Mesenchymal stem cell (in vitro differentiated cells and primary cell): Measurements from ENCODE around the gene KDM4D.
"Not testable (repeated sequence)": the region's sequence is repeated elsewhere in the genome, so short reads cannot be mapped to it uniquely, and the experiment has no call there.

Source experiments
- DNase-seq: peaks from one replicate; pipeline ENCODE4 v3.0.0-alpha.2; 2013
- H2AFZ ChIP-seq: one replicate; pipeline ENCODE4 v1.6.1; 2013; ENCODE audit warnings: low read depth, mild to moderate bottlenecking, control low read depth, inconsistent platforms, low read length, moderate library complexity
- H2AK5ac ChIP-seq: 2 replicates; pipeline ENCODE4 v1.6.1; 2013; ENCODE audit warnings: low read length, moderate library complexity, mild to moderate bottlenecking, inconsistent platforms; ENCODE audit not compliant: severe bottlenecking
- H2BK120ac ChIP-seq: one replicate; pipeline ENCODE4 v1.6.1; 2013; ENCODE audit warnings: low read depth, mild to moderate bottlenecking, inconsistent platforms, low read length, moderate library complexity
- H2BK12ac ChIP-seq, 2 experiments: one replicate each; pipeline ENCODE4 v1.6.1; 2013; ENCODE audit warnings: inconsistent platforms in 2 of 2, low read length in 2 of 2, mild to moderate bottlenecking in 2 of 2, moderate library complexity in 2 of 2, control low read depth in 1 of 2
- H2BK15ac ChIP-seq: one replicate; pipeline ENCODE4 v1.6.1; 2013; ENCODE audit warnings: mild to moderate bottlenecking, low read depth, inconsistent platforms; ENCODE audit not compliant: poor library complexity, severe bottlenecking
- H2BK5ac ChIP-seq: 2 replicates; pipeline ENCODE4 v1.6.1; 2013; ENCODE audit warnings: low read depth, mild to moderate bottlenecking, low read length, control low read depth, inconsistent platforms; ENCODE audit not compliant: poor library complexity, severe bottlenecking
- H3K14ac ChIP-seq, 2 experiments: one replicate each; pipeline ENCODE4 v1.6.1; 2013; ENCODE audit warnings: inconsistent platforms in 2 of 2, low read length in 2 of 2, control low read depth in 1 of 2, mild to moderate bottlenecking in 1 of 2, moderate library complexity in 1 of 2
- H3K18ac ChIP-seq, 2 experiments: one replicate each; pipeline ENCODE4 v1.6.1; 2013; ENCODE audit warnings: inconsistent platforms in 2 of 2, low read length in 2 of 2, control low read depth in 1 of 2, low read depth in 1 of 2, mild to moderate bottlenecking in 1 of 2
- H3K23ac ChIP-seq, 2 experiments: one replicate each; pipeline ENCODE4 v1.6.1; 2013; ENCODE audit warnings: inconsistent platforms in 2 of 2, low read length in 2 of 2, mild to moderate bottlenecking in 2 of 2, moderate library complexity in 2 of 2, control low read depth in 1 of 2
- H3K27ac ChIP-seq: 2 replicates; pipeline ENCODE4 v1.5.1; 2013; ENCODE audit warnings: mild to moderate bottlenecking, moderate library complexity, low read length, control low read depth, inconsistent platforms; ENCODE audit not compliant: poor library complexity, severe bottlenecking
- H3K27me3 ChIP-seq, 2 experiments: 2 replicates each; pipeline versions ENCODE4 v1.6.1 to v1.7.0; 2013; ENCODE audit warnings: low read length in 2 of 2, mild to moderate bottlenecking in 2 of 2, moderate library complexity in 2 of 2, control low read depth in 1 of 2, inconsistent platforms in 1 of 2; ENCODE audit not compliant: control insufficient read depth in 1 of 2, insufficient read depth in 1 of 2
- H3K36me3 ChIP-seq, 2 experiments: 2 replicates each; pipeline versions ENCODE4 v1.6.1 to v1.7.0; 2013; ENCODE audit warnings: low read length in 2 of 2, control low read depth in 1 of 2, inconsistent platforms in 1 of 2, low read depth in 1 of 2, mild to moderate bottlenecking in 1 of 2; ENCODE audit not compliant: insufficient read depth in 2 of 2, control insufficient read depth in 1 of 2
- H3K4ac ChIP-seq, 2 experiments: one replicate each; pipeline ENCODE4 v1.6.1; 2013; ENCODE audit warnings: inconsistent platforms in 2 of 2, low read length in 2 of 2, mild to moderate bottlenecking in 2 of 2, moderate library complexity in 2 of 2, control low read depth in 1 of 2, low read depth in 1 of 2
- H3K4me1 ChIP-seq: 2 replicates; pipeline ENCODE4 v1.6.1; 2013; ENCODE audit warnings: low read depth, low read length, control low read depth; ENCODE audit not compliant: control insufficient read depth, insufficient read depth
- H3K4me2 ChIP-seq: 2 replicates; pipeline ENCODE4 v1.6.1; 2013; ENCODE audit warnings: low read length, mild to moderate bottlenecking, inconsistent platforms; ENCODE audit not compliant: poor library complexity, severe bottlenecking
- H3K4me3 ChIP-seq, 2 experiments: 2 replicates each; pipeline versions ENCODE4 v1.5.1 to v1.7.0; 2013; ENCODE audit warnings: low read length in 2 of 2, mild to moderate bottlenecking in 2 of 2, control low read depth in 1 of 2, low read depth in 1 of 2; ENCODE audit not compliant: insufficient read depth in 1 of 2
- H3K79me1 ChIP-seq: replicated peaks from 2 replicates; pipeline ENCODE4 v1.6.1; 2013; ENCODE audit warnings: mild to moderate bottlenecking, control low read depth, low read length, inconsistent platforms; ENCODE audit not compliant: poor library complexity, severe bottlenecking
- H3K9ac ChIP-seq: 2 replicates; pipeline ENCODE4 v1.7.0; 2013; ENCODE audit warnings: mild to moderate bottlenecking, low read length, moderate library complexity
- H3K9me3 ChIP-seq: 2 replicates; pipeline ENCODE4 v1.7.0; 2013; ENCODE audit warnings: mild to moderate bottlenecking, low read length; ENCODE audit not compliant: control insufficient read depth
- H4K8ac ChIP-seq: one replicate; pipeline ENCODE4 v1.6.1; 2013; ENCODE audit warnings: inconsistent platforms, mild to moderate bottlenecking, low read length, moderate library complexity
- H4K91ac ChIP-seq: one replicate; pipeline ENCODE4 v1.6.1; 2013; ENCODE audit warnings: mild to moderate bottlenecking, low read length, inconsistent platforms
- WGBS: methylation state at CpG from one replicate; pipeline ENCODE4 v1.1.7; 2013; ENCODE audit warnings: mixed read lengths; 5-methylcytosine and 5-hydroxymethylcytosine counted together

The KDM4D gene

DNA sequence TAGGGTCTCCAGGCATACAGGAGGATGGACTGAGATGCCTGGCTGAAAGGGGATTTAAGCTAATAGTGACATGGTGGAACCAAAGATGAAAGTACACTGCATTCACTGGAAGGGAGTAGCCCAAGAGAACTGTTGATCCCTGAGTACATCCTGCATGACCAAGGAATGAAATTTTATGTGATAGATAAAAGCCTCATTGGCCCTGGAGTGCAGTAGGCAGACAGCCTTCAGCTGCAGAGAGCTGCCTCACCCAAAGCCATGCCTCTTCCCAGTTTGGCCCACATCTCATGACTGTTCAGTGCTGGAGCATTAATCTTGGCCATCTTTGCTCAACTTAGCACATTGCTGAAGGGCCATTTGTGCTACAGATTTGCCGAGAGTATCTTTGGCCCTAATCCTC is 59.5 kb downstream of the KDM4D start:
- Histone ChIP-seq H2AK5ac (no peak overlapping the region), H2BK5ac (no peak overlapping the region), H4K8ac (no peak overlapping the region), H3K9ac (no peak overlapping the region), H2BK12ac (no peak overlapping the region), H2AFZ (no peak overlapping the region), H3K36me3 (no peaks in the 10 kb centered on the region), H2BK120ac (no peak overlapping the region), H3K4me2 (no peak overlapping the region), H3K79me1 (no peaks in the 10 kb centered on the region), H3K4me1 (no peaks in the 10 kb centered on the region), H3K27me3 (peaks cover 5 to 25% of the 10 kb centered on the region in 2 experiments), H2BK15ac (no peak overlapping the region), H3K14ac (no peak overlapping the region), H3K18ac (no peak overlapping the region), H3K23ac (no peak overlapping the region), H3K4ac (no peak overlapping the region), H4K91ac (no peak overlapping the region), H3K9me3 (peaks cover 22% of the 10 kb centered on the region), H3K27ac (no peak overlapping the region), H3K4me3 (no peak overlapping the region)
- DNase-seq = no peak
- 82% methylated on average over 1 of the region's 1 CpG for WGBS

DNA sequence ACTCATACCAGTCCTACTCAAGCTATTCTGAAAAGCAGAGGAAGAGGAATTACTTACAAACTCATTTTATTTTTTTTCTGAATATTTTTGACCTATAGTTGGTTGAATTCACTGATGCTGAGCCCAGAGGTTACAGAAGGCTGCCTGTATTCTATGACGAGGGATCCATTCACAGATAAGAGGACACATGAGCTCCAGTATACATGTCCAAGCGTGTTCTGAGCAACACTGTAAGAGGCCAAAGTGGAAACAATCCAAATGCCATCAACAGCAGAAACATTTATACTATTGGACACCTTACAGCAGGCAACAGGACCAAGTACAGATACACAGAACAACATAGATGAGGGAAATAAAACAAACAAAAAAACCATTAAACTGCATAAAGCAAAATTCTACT is 61.8 kb downstream of the KDM4D start:
- no peak for DNase-seq
- Histone ChIP-seq H2BK15ac (no peak overlapping the region), H3K23ac (no peak overlapping the region), H4K91ac (no peak overlapping the region), H3K4me2 (no peak overlapping the region), H3K36me3 (no peaks in the 10 kb centered on the region), H2AK5ac (no peak overlapping the region), H3K9me3 (peaks cover 11% of the 10 kb centered on the region), H3K4ac (no peak overlapping the region), H2AFZ (no peak overlapping the region), H3K14ac (no peak overlapping the region), H3K4me3 (no peak overlapping the region), H3K18ac (no peak overlapping the region), H4K8ac (no peak overlapping the region), H3K9ac (no peak overlapping the region), H3K79me1 (no peaks in the 10 kb centered on the region), H3K27ac (no peak overlapping the region), H2BK120ac (no peak overlapping the region), H2BK12ac (no peak overlapping the region), H3K27me3 (peaks cover 5 to 28% of the 10 kb centered on the region in 2 experiments), H2BK5ac (no peak overlapping the region), H3K4me1 (no peaks in the 10 kb centered on the region)
- 81% methylated on average over 2 of the region's 2 CpGs for WGBS

DNA sequence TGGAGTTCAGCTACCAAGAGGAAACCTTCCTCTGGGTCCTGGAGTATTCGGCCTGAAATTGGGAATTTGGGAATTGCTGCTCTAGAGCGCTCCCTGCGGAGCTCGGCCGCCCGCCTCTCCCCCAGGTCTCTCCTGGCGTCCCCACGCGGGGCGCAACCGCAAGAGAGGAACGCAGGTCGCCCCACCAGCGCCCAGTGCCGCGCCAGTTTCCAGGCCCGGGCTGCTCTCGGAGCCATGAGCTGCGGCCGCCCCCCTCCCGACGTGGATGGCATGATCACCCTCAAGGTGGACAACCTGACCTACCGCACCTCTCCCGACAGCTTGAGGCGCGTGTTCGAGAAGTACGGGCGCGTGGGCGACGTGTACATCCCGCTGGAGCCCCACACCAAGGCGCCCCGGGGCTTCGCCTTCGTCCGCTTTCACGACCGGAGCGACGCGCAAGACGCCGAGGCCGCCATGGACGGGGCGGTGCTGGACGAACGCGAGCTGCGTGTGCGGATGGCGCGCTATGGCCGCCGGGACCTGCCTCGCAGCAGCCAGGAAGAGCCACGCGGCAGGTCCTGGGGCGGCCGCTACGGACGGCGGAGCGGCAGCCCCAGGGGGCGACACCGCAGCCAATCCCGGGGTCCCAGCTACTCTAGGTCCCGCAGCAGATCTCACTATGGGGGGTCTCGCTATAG is 64.0 kb downstream of the KDM4D start:
- not testable (repeated sequence) for DNase-seq, H2BK12ac ChIP-seq, H2BK15ac ChIP-seq, H3K4me1 ChIP-seq, H3K4ac ChIP-seq, H3K36me3 ChIP-seq, H4K91ac ChIP-seq, H3K23ac ChIP-seq, H3K27ac ChIP-seq, H3K9me3 ChIP-seq, H3K9ac ChIP-seq, H3K14ac ChIP-seq, H3K4me2 ChIP-seq, H2BK120ac ChIP-seq, H2AFZ ChIP-seq, H3K18ac ChIP-seq, H2BK5ac ChIP-seq, H2AK5ac ChIP-seq, H4K8ac ChIP-seq, H3K79me1 ChIP-seq
- Histone ChIP-seq H3K4me3 (peak overlapping the region in 1 of 2 experiments; percentile 60), H3K27me3 (peaks cover 3 to 32% of the 10 kb centered on the region in 2 experiments)
- WGBS = 97% methylated on average over 71 of the region's 71 CpGs

DNA sequence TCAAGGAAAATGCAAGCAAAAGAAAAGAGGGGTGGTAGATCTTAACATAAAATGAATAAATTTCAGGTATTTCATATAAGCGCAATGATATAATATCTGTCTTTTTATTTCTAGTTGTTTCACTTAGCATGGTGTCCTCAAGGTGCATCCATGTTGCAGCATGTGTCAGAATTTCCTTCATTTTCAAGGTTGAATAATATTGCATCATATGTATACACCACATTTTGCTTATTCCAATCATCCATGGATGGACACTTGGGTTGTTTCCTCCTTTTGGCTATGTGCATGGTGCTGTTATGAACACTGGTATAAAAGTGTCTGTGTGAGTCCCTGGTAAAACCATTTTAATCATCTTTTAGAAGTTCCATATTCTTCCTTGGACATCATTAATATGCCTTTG is 68.7 kb downstream of the KDM4D start:
- Histone ChIP-seq H2AFZ (no peak overlapping the region), H3K27me3 (peaks cover 28 to 62% of the 10 kb centered on the region in 2 experiments), H2BK5ac (no peak overlapping the region), H3K9ac (no peak overlapping the region), H4K8ac (no peak overlapping the region), H3K4me1 (no peaks in the 10 kb centered on the region), H2AK5ac (no peak overlapping the region), H3K4me2 (no peak overlapping the region), H3K79me1 (no peaks in the 10 kb centered on the region), H2BK12ac (no peak overlapping the region), H3K4me3 (no peak overlapping the region), H3K4ac (no peak overlapping the region), H3K36me3 (no peaks in the 10 kb centered on the region), H3K14ac (no peak overlapping the region), H4K91ac (no peak overlapping the region), H2BK15ac (no peak overlapping the region), H3K27ac (no peak overlapping the region), H3K18ac (no peak overlapping the region), H2BK120ac (no peak overlapping the region), H3K23ac (no peak overlapping the region), H3K9me3 (no peaks in the 10 kb centered on the region)
- no peak for DNase-seq
- WGBS = no CpG with 5 or more reads among the region's 1 CpG
